K562 (cell line): ENCODE results near the gene NEDD4. TPM values are rescaled to one million over a fixed set of nuclear protein-coding genes. Genes with fewer than 3 reads are reported as not detected.

Experiments used
- polyA plus RNA-seq, 8 experiments: library from polyadenylated mRNA; depleted of rRNA in 4 of 8; stranded (reverse) in 5 of 8; unstranded in 3 of 8; fragments of >200 nt; fragmentation: Nextera tagmentation in 2 of 8; fragmentation: Illumina TruSeq in 1 of 8; extraction: Ambion mirVana in 2 of 8; extraction: Trizol in 1 of 8; gene quantifications; 2 replicates each; pipeline versions ENCODE4 v1.2.1 to v1.2.3, GENCODE V29; 2011 to 2014; ENCODE audit warnings: inconsistent platforms in 1 of 8, missing spikeins in 1 of 8
- small RNA-seq: library from RNA; depleted of rRNA; stranded (forward); fragments of <200 nt; gene quantifications from one replicate; pipeline ENCODE3, GENCODE V24; 2014
- total RNA-seq, 7 experiments: library from RNA; depleted of rRNA in 6 of 7; stranded (reverse); fragments of >200 nt in 6 of 7; fragmentation: Illumina TruSeq in 2 of 7; extraction: Trizol in 2 of 7; gene quantifications; 2 replicates each; pipeline versions ENCODE4 v1.2.1 to v1.2.3, GENCODE V29; 2011 to 2021; ENCODE audit warnings: low replicate concordance in 1 of 7

The NEDD4 gene
- total and polyA plus RNA-seq, 9 of the 15 experiments (the other 6 are each of a cell fraction or from before 2014, with no cell fraction given), result 7.2 to 23.7 (median 17.3) TPM

Small RNAs within 50 kb of the gene (small RNA-seq; reads per million reads assigned to genes)
- not detected for gene RN7SL568P
